H9 (cell line): ENCODE results near the gene PDZD2. TPM values are rescaled to one million over a fixed set of nuclear protein-coding genes. Genes with fewer than 3 reads are reported as not detected.

Experiments used
- DNase-seq: peaks from one replicate; pipeline ENCODE4 v3.0.0-alpha.2; 2017
- H2AFZ ChIP-seq: one replicate; pipeline ENCODE4 v1.6.1; 2013; ENCODE audit warnings: mild to moderate bottlenecking, low read length, control low read depth, moderate library complexity
- H2AK5ac ChIP-seq: 2 replicates; pipeline ENCODE4 v1.6.1; 2013; ENCODE audit warnings: low read length, control low read depth, mixed read lengths; ENCODE audit not compliant: insufficient read length
- H2BK120ac ChIP-seq: one replicate; pipeline ENCODE4 v1.6.1; 2013; ENCODE audit warnings: low read depth, mild to moderate bottlenecking, low read length, control low read depth, inconsistent platforms; ENCODE audit not compliant: poor library complexity, severe bottlenecking
- H2BK12ac ChIP-seq: 2 replicates; pipeline ENCODE4 v1.6.1; 2013; ENCODE audit warnings: low read length, control low read depth, mixed read lengths, low read depth; ENCODE audit not compliant: insufficient read length
- H2BK15ac ChIP-seq: 2 replicates; pipeline ENCODE4 v1.6.1; 2013; ENCODE audit warnings: low read depth, low read length, control low read depth
- H2BK20ac ChIP-seq: one replicate; pipeline ENCODE4 v1.6.1; 2013; ENCODE audit warnings: low read depth, mild to moderate bottlenecking, low read length, control low read depth, inconsistent platforms; ENCODE audit not compliant: poor library complexity, severe bottlenecking
- H2BK5ac ChIP-seq: 2 replicates; pipeline ENCODE4 v1.6.1; 2013; ENCODE audit warnings: low read length, control low read depth, mixed read lengths; ENCODE audit not compliant: insufficient read length
- H3K14ac ChIP-seq: 2 replicates; pipeline ENCODE4 v1.6.1; 2013; ENCODE audit warnings: low read length, control low read depth; ENCODE audit not compliant: insufficient read depth
- H3K18ac ChIP-seq: 2 replicates; pipeline ENCODE4 v1.6.1; 2013; ENCODE audit warnings: low read depth, mild to moderate bottlenecking, mixed read lengths, low read length, control low read depth; ENCODE audit not compliant: insufficient read length
- H3K23ac ChIP-seq: 2 replicates; pipeline ENCODE4 v1.6.1; 2013; ENCODE audit warnings: low read length, control low read depth, mixed read lengths, low read depth; ENCODE audit not compliant: insufficient read length
- H3K23me2 ChIP-seq: 2 replicates; pipeline ENCODE4 v1.6.1; 2013; ENCODE audit warnings: low read depth, mild to moderate bottlenecking, mixed read lengths, low read length, control low read depth; ENCODE audit not compliant: insufficient read length, poor library complexity, severe bottlenecking
- H3K27ac ChIP-seq: 2 replicates; pipeline ENCODE4 v1.5.1; 2013; ENCODE audit warnings: low read length, control low read depth, mixed read lengths, low read depth; ENCODE audit not compliant: insufficient read length
- H3K27me3 ChIP-seq: 2 replicates; pipeline ENCODE4 v1.6.1; 2013; ENCODE audit warnings: low read length, control low read depth, inconsistent platforms; ENCODE audit not compliant: insufficient read depth
- H3K4ac ChIP-seq: 2 replicates; pipeline ENCODE4 v1.6.1; 2013; ENCODE audit warnings: low read depth, mild to moderate bottlenecking, control low read depth, inconsistent platforms, low read length, moderate library complexity
- H3K4me1 ChIP-seq: 2 replicates; pipeline ENCODE4 v1.6.1; 2013; ENCODE audit warnings: low read length, control low read depth, inconsistent platforms; ENCODE audit not compliant: insufficient read depth
- H3K4me2 ChIP-seq: 2 replicates; pipeline ENCODE4 v1.6.1; 2013; ENCODE audit warnings: low read length, control low read depth, mixed read lengths; ENCODE audit not compliant: insufficient read length, insufficient read depth
- H3K56ac ChIP-seq: 2 replicates; pipeline ENCODE4 v1.6.1; 2013; ENCODE audit warnings: low read depth, mild to moderate bottlenecking, mixed read lengths, low read length, control low read depth; ENCODE audit not compliant: insufficient read length
- H3K79me1 ChIP-seq: 2 replicates; pipeline ENCODE4 v1.6.1; 2013; ENCODE audit warnings: low read depth, mild to moderate bottlenecking, moderate library complexity, low read length, control low read depth, inconsistent platforms; ENCODE audit not compliant: insufficient read depth, poor library complexity, severe bottlenecking
- H3K79me2 ChIP-seq: 2 replicates; pipeline ENCODE4 v1.6.1; 2013; ENCODE audit warnings: low read length, control low read depth, inconsistent platforms; ENCODE audit not compliant: insufficient read depth
- H3K9ac ChIP-seq: 2 replicates; pipeline ENCODE4 v1.6.1; 2013; ENCODE audit warnings: low read length, control low read depth, mixed read lengths; ENCODE audit not compliant: insufficient read length; ENCODE audit errors: extremely low read depth
- H3K9me3 ChIP-seq: one replicate; pipeline ENCODE4 v1.6.1; 2013; ENCODE audit warnings: low read depth, low read length, inconsistent platforms; ENCODE audit not compliant: control insufficient read depth
- H3T11ph ChIP-seq: one replicate; pipeline ENCODE4 v1.6.1; 2013; ENCODE audit warnings: mild to moderate bottlenecking, low read length, control low read depth, inconsistent platforms
- H4K20me1 ChIP-seq: one replicate; pipeline ENCODE4 v1.6.1; 2013; ENCODE audit not compliant: control insufficient read depth, insufficient read length, insufficient read depth
- H4K5ac ChIP-seq: 2 replicates; pipeline ENCODE4 v1.6.1; 2013; ENCODE audit warnings: low read depth, mild to moderate bottlenecking, mixed read lengths, low read length, control low read depth; ENCODE audit not compliant: insufficient read length
- H4K8ac ChIP-seq: replicated peaks from 2 replicates; pipeline ENCODE4 v1.6.1; 2013; ENCODE audit warnings: low read length, control low read depth, mixed read lengths, low read depth; ENCODE audit not compliant: insufficient read length
- H4K91ac ChIP-seq: 2 replicates; pipeline ENCODE4 v1.6.1; 2013; ENCODE audit warnings: low read depth, mild to moderate bottlenecking, moderate library complexity, mixed read lengths, low read length, control low read depth; ENCODE audit not compliant: insufficient read length
- H3K27ac Mint-ChIP-seq, 3 experiments: 2 replicates in 2 of 3; 3 replicates in 1 of 3; pipeline ENCODE4 v1.8.0; 2020 to 2021; ENCODE audit warnings: mixed read lengths in 3 of 3, mild to moderate bottlenecking in 1 of 3, moderate library complexity in 1 of 3
- H3K27me3 Mint-ChIP-seq: 2 replicates; pipeline ENCODE4 v1.8.0; 2021; ENCODE audit warnings: low read depth, mild to moderate bottlenecking, moderate library complexity, mixed read lengths
- H3K36me3 Mint-ChIP-seq, 3 experiments: 2 replicates in 2 of 3; 3 replicates in 1 of 3; pipeline ENCODE4 v1.8.0; 2020 to 2021; ENCODE audit warnings: low read depth in 3 of 3, mixed read lengths in 3 of 3; ENCODE audit not compliant: insufficient read depth in 1 of 3
- H3K4me1 Mint-ChIP-seq, 2 experiments: 2 replicates each; pipeline ENCODE4 v1.8.0; 2020; ENCODE audit warnings: mixed read lengths in 2 of 2
- H3K4me3 Mint-ChIP-seq, 2 experiments: 2 replicates in 1 of 2; 3 replicates in 1 of 2; pipeline ENCODE4 v1.8.0; 2020 to 2021; ENCODE audit warnings: mild to moderate bottlenecking in 2 of 2, mixed read lengths in 2 of 2, moderate library complexity in 1 of 2
- H3K9me3 Mint-ChIP-seq, 2 experiments: 2 replicates in 1 of 2; 3 replicates in 1 of 2; pipeline ENCODE4 v1.8.0; 2020; ENCODE audit warnings: mild to moderate bottlenecking in 2 of 2, mixed read lengths in 2 of 2, moderate library complexity in 1 of 2
- WGBS: extraction: QIAGEN DNeasy Blood & Tissue Kit; methylation state at CpG from one replicate; pipeline ENCODE4 v1.1.7; 2013; ENCODE audit warnings: missing lambda C conversion rate, low lambda C conversion rate, mixed read lengths; ENCODE audit not compliant: insufficient read length; ENCODE audit errors: extremely low coverage; 5-methylcytosine and 5-hydroxymethylcytosine counted together
- total RNA-seq: library from RNA; stranded (reverse); gene quantifications from 2 replicates; pipeline ENCODE4 v1.2.1, GENCODE V29; 2021
- TF ChIP-seq, protein P1 (sequence below): fragments of 200-600 bp; sonication (generic); conservative IDR thresholded peaks from 3 replicates; pipeline ENCODE4 v1.8.0; 2021; ENCODE audit warnings: antibody characterized with exemption, mild to moderate bottlenecking

Gene PDZD2
- total RNA-seq, 1 experiment from 2014 or later = 9.9 TPM

DNA sequence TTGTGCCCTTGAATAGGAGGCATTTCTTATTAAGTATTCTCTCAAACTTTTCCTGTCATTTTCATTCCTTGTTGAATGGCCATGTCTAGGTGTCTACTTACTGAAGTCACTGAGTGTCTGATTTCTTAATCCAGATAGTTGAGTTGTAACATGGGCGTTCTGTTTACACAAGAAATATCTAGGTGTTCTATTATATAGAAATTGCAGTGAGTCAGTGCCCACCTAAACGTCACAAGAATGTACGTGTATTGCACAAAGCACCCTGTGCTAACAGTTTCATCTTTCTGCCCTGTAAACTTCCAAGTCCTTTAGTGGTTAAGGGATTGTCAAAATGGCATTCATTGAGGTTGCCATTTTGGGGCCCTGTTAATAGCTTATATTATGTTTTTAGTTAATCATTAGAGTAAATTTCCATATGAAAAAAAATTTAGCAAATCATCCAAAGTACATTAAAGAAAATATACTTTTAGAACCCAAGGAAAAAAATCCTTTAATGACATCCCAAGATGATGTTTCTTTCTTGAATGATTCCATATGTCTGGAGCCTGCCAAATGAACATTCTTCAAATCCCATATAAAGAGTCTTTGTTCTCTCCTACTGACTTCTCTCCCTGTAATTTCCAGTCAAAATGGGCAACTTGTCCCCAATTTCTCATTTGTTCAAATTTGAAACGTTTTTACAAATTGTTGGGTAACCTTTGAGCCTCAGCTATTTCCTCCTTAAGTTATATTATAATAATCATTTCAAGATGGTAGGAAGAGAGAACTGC lies 421.0 kb downstream of the PDZD2 start:
- no peaks in the 10 kb centered on the region for H3K79me2 ChIP-seq
- H3K56ac ChIP-seq = no peak overlapping the region
- H3K9me3 ChIP-seq = no peaks in the 10 kb centered on the region
- no peak overlapping the region for H2BK120ac ChIP-seq
- Mint-ChIP-seq H3K9me3 (no peaks in the 10 kb centered on the region), H3K27ac (no peak overlapping the region), H3K4me1 (no peaks in the 10 kb centered on the region), H3K27me3 (no peaks in the 10 kb centered on the region), H3K36me3 (peaks cover 7 to 19% (median 8%) of the 10 kb centered on the region in 3 experiments; a peak in 5 of 7 replicates), H3K4me3 (no peak overlapping the region)
- no peak overlapping the region for H2BK5ac ChIP-seq
- no peak overlapping the region for H2BK20ac ChIP-seq
- H3K14ac ChIP-seq = no peak overlapping the region
- DNase-seq = no peak
- no peak overlapping the region for H4K91ac ChIP-seq
- no peak overlapping the region for H4K8ac ChIP-seq
- H2AFZ ChIP-seq = no peak overlapping the region
- H3K27me3 ChIP-seq = no peaks in the 10 kb centered on the region
- H3K23me2 ChIP-seq = no peaks in the 10 kb centered on the region
- H3K4me2 ChIP-seq = no peak overlapping the region
- H3K4me1 ChIP-seq = no peaks in the 10 kb centered on the region
- no peak overlapping the region for H3K27ac ChIP-seq
- H4K20me1 ChIP-seq = no peaks in the 10 kb centered on the region
- H4K5ac ChIP-seq = no peak overlapping the region
- TF ChIP-seq, protein P1, sequence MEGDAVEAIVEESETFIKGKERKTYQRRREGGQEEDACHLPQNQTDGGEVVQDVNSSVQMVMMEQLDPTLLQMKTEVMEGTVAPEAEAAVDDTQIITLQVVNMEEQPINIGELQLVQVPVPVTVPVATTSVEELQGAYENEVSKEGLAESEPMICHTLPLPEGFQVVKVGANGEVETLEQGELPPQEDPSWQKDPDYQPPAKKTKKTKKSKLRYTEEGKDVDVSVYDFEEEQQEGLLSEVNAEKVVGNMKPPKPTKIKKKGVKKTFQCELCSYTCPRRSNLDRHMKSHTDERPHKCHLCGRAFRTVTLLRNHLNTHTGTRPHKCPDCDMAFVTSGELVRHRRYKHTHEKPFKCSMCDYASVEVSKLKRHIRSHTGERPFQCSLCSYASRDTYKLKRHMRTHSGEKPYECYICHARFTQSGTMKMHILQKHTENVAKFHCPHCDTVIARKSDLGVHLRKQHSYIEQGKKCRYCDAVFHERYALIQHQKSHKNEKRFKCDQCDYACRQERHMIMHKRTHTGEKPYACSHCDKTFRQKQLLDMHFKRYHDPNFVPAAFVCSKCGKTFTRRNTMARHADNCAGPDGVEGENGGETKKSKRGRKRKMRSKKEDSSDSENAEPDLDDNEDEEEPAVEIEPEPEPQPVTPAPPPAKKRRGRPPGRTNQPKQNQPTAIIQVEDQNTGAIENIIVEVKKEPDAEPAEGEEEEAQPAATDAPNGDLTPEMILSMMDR = no peak
- H3T11ph ChIP-seq = no peak overlapping the region
- H3K9ac ChIP-seq = no peak overlapping the region
- no peak overlapping the region for H3K18ac ChIP-seq
- no peak overlapping the region for H3K4ac ChIP-seq
- H3K79me1 ChIP-seq = no peaks in the 10 kb centered on the region
- no peak overlapping the region for H2BK12ac ChIP-seq
- H2BK15ac ChIP-seq = no peak overlapping the region
- no peak overlapping the region for H2AK5ac ChIP-seq
- WGBS = no CpG with 5 or more reads among the region's 4 CpGs
- no peak overlapping the region for H3K23ac ChIP-seq
